SK-N-SH (cell line): ENCODE measurements around the gene WNK4. TPM values are rescaled to one million over a fixed set of nuclear protein-coding genes. Genes with fewer than 3 reads are reported as not detected.

Experiments
- CTCF ChIA-PET: fragments of 300-600, 350-600 bp; formaldehyde crosslinking; extraction: SDS; loops from one replicate; lab custom pipeline; 2021; lab: Yijun Ruan, JAX
- POLR2A ChIA-PET: fragments of 350-600 bp; sonication (Branson Sonifier 250); formaldehyde crosslinking; extraction: SDS; loops from one replicate; lab custom pipeline; 2020; ENCODE audit warnings: antibody characterized with exemption, inconsistent platforms; lab: Yijun Ruan, JAX
- DNase-seq: peaks from one replicate; pipeline ENCODE4 v3.0.0; 2012
- H2AFZ ChIP-seq: fragments of 200-600 bp; sonication (generic); 2 replicates; pipeline ENCODE4 v1.8.1; 2016; ENCODE audit warnings: antibody characterized with exemption, mild to moderate bottlenecking, low read depth
- H3F3A ChIP-seq: fragments of 200-600 bp; sonication (generic); replicated peaks from 2 replicates; pipeline ENCODE3; 2016; ENCODE audit warnings: antibody characterized with exemption, mild to moderate bottlenecking; ENCODE audit not compliant: insufficient read depth
- H3K27ac ChIP-seq, 2 experiments: fragments of 200-500 bp in 1 of 2; fragments of 200-600 bp in 1 of 2; sonication (Bioruptor generic) in 1 of 2; sonication (generic), shearing (Covaris generic) in 1 of 2; 2 replicates each; pipeline versions ENCODE4 v1.5.1 to v1.6.1; 2014 to 2016; ENCODE audit warnings: low read depth in 2 of 2, inconsistent platforms in 1 of 2, low read length in 1 of 2, mild to moderate bottlenecking in 1 of 2, mixed read lengths in 1 of 2
- H3K27me3 ChIP-seq: fragments of 200-600 bp; sonication (generic), shearing (Covaris generic); 2 replicates; pipeline ENCODE4 v1.6.1; 2016; ENCODE audit warnings: mixed run types; ENCODE audit not compliant: insufficient read depth
- H3K36me3 ChIP-seq, 2 experiments: fragments of 200-500 bp in 1 of 2; fragments of 200-600 bp in 1 of 2; sonication (Bioruptor generic) in 1 of 2; sonication (generic) in 1 of 2; replicated peaks in 1 of 2; 2 replicates each; pipeline versions ENCODE3 to v1.5.1; 2014 to 2016; ENCODE audit warnings: low read length in 1 of 2, mild to moderate bottlenecking in 1 of 2; ENCODE audit not compliant: insufficient read depth in 2 of 2, control insufficient read depth in 1 of 2
- H3K4me1 ChIP-seq, 2 experiments: fragments of 200-500 bp in 1 of 2; fragments of 200-600 bp in 1 of 2; sonication (Bioruptor generic) in 1 of 2; sonication (generic), shearing (Covaris generic) in 1 of 2; 2 replicates each; pipeline versions ENCODE4 v1.5.1 to v1.6.1; 2014 to 2016; ENCODE audit warnings: low read depth in 1 of 2, low read length in 1 of 2, mixed run types in 1 of 2; ENCODE audit not compliant: insufficient read depth in 2 of 2, control insufficient read depth in 1 of 2
- H3K4me2 ChIP-seq: fragments of 200-600 bp; sonication (generic), shearing (Covaris generic); 2 replicates; pipeline ENCODE4 v1.6.1; 2017; ENCODE audit warnings: mixed run types
- H3K4me3 ChIP-seq, 2 experiments: fragments of 200-500 bp in 1 of 2; fragments of 200-600 bp in 1 of 2; sonication (Bioruptor generic) in 1 of 2; sonication (generic), shearing (Covaris generic) in 1 of 2; 2 replicates each; pipeline versions ENCODE4 v1.5.1 to v1.8.1; 2014 to 2016; ENCODE audit warnings: low read depth in 2 of 2, inconsistent platforms in 1 of 2, low read length in 1 of 2, mild to moderate bottlenecking in 1 of 2, mixed read lengths in 1 of 2, moderate library complexity in 1 of 2
- H3K79me2 ChIP-seq: fragments of 200-600 bp; sonication (generic); 2 replicates; pipeline ENCODE4 v1.8.1; 2017; ENCODE audit warnings: mild to moderate bottlenecking; ENCODE audit not compliant: insufficient read depth
- H3K9ac ChIP-seq: fragments of 200-600 bp; sonication (generic); 2 replicates; pipeline ENCODE4 v1.6.1; 2017; ENCODE audit warnings: mixed run types
- H3K9me2 ChIP-seq: fragments of 200-600 bp; sonication (generic); 2 replicates; pipeline ENCODE4 v1.6.1; 2017; ENCODE audit warnings: mixed run types
- H3K9me3 ChIP-seq: fragments of 200-600 bp; sonication (generic); 2 replicates; pipeline ENCODE4 v1.6.1; 2017; ENCODE audit warnings: mixed run types, mild to moderate bottlenecking, moderate library complexity
- H4K20me1 ChIP-seq: fragments of 200-600 bp; sonication (generic); 2 replicates; pipeline ENCODE4 v1.6.1; 2017; ENCODE audit warnings: mild to moderate bottlenecking, mixed run types; ENCODE audit not compliant: insufficient read depth
- CHD2 ChIP-seq: fragments of 150-350 bp; IDR thresholded peaks from 2 replicates; pipeline ENCODE4 v1.6.1; 2018; ENCODE audit warnings: low read length; ENCODE audit not compliant: partially characterized antibody
- ELF1 ChIP-seq: IDR thresholded peaks from 2 replicates; pipeline ENCODE4 v1.4.0; 2012
- EP300 ChIP-seq, 2 experiments: IDR thresholded peaks; 2 replicates each; pipeline versions ENCODE4 v1.4.0 to v1.6.1; 2012; ENCODE audit warnings: borderline replicate concordance in 1 of 2, low read depth in 1 of 2, low read length in 1 of 2
- EZH2phosphoT487 ChIP-seq: fragments of 200-600 bp; sonication (generic); IDR thresholded peaks from 2 replicates; pipeline ENCODE4 v1.6.1; 2017; ENCODE audit warnings: low read depth, mixed run types, mild to moderate bottlenecking, antibody characterized with exemption, moderate library complexity, borderline replicate concordance
- FOSL2 ChIP-seq: IDR thresholded peaks from 2 replicates; pipeline ENCODE4 v1.4.0; 2012; ENCODE audit warnings: low read depth, mild to moderate bottlenecking, moderate library complexity, borderline replicate concordance
- FOXJ3 ChIP-seq: sonication (generic); formaldehyde crosslinking; IDR thresholded peaks from 2 replicates; pipeline ENCODE4 v1.5.1; 2020; ENCODE audit warnings: mild to moderate bottlenecking, missing genetic modification reagents
- FOXM1 ChIP-seq: IDR thresholded peaks from 2 replicates; pipeline ENCODE4 v1.4.0; 2012; ENCODE audit warnings: low read depth, mild to moderate bottlenecking
- GABPA ChIP-seq: IDR thresholded peaks from 2 replicates; pipeline ENCODE4 v1.4.0; 2012; ENCODE audit warnings: low read depth, mild to moderate bottlenecking
- GATA2 ChIP-seq: sonication (generic); formaldehyde crosslinking; IDR thresholded peaks from 2 replicates; pipeline ENCODE4 v1.5.0; 2020; ENCODE audit warnings: mild to moderate bottlenecking, missing genetic modification reagents
- IRF3 ChIP-seq: fragments of 150-350 bp; IDR thresholded peaks from 2 replicates; pipeline ENCODE4 v1.6.1; 2016; ENCODE audit warnings: mild to moderate bottlenecking, low read depth, low read length
- MEF2A ChIP-seq: IDR thresholded peaks from 2 replicates; pipeline ENCODE4 v1.4.0; 2012; ENCODE audit warnings: low read depth, borderline replicate concordance
- MXI1 ChIP-seq: IDR thresholded peaks from 2 replicates; pipeline ENCODE4 v1.6.1; 2012; ENCODE audit warnings: mild to moderate bottlenecking, low read depth, low read length, improper control_type of control experiment
- PBX3 ChIP-seq: IDR thresholded peaks from 2 replicates; pipeline ENCODE4; 2012
- POLR2AphosphoS5 ChIP-seq: IDR thresholded peaks from 2 replicates; pipeline ENCODE4 v1.6.1; 2012; ENCODE audit warnings: low read depth, low read length
- RAD21 ChIP-seq: IDR thresholded peaks from 2 replicates; pipeline ENCODE4 v1.6.1; 2012; ENCODE audit warnings: mild to moderate bottlenecking, low read length
- SIN3A ChIP-seq: IDR thresholded peaks from 2 replicates; pipeline ENCODE4 v1.6.1; 2012; ENCODE audit warnings: low read depth, mild to moderate bottlenecking, low read length, moderate library complexity, borderline replicate concordance
- SMC3 ChIP-seq: IDR thresholded peaks from 2 replicates; pipeline ENCODE4 v1.6.1; 2012; ENCODE audit warnings: low read depth, low read length, improper control_type of control experiment
- TAF1 ChIP-seq: IDR thresholded peaks from 2 replicates; pipeline ENCODE4 v1.6.1; 2012; ENCODE audit warnings: low read depth, mild to moderate bottlenecking, low read length, moderate library complexity, borderline replicate concordance
- WGBS: methylation state at CpG from one replicate; pipeline ENCODE4 v1.1.6; 2017; ENCODE audit warnings: low lambda C conversion rate; 5-methylcytosine and 5-hydroxymethylcytosine counted together
- polyA plus RNA-seq, 3 experiments: library from polyadenylated mRNA; depleted of rRNA; stranded (reverse); fragments of >200 nt; gene quantifications; 2 replicates each; pipeline ENCODE4 v1.2.3, GENCODE V29; 2012
- TF ChIP-seq, protein P1 (sequence below): fragments of 150-350 bp; IDR thresholded peaks from 2 replicates; pipeline ENCODE4 v1.6.1; 2017; ENCODE audit warnings: antibody characterized with exemption, low read length, low read depth, borderline replicate concordance
- TF ChIP-seq, protein P2 (sequence below): IDR thresholded peaks from 2 replicates; pipeline ENCODE4 v1.4.0; 2012; ENCODE audit warnings: low read depth, borderline replicate concordance

Gene WNK4
- polyA plus RNA-seq, 1 of the 3 experiments (the other 2 are of a cell fraction): 12.5 TPM

DNA sequence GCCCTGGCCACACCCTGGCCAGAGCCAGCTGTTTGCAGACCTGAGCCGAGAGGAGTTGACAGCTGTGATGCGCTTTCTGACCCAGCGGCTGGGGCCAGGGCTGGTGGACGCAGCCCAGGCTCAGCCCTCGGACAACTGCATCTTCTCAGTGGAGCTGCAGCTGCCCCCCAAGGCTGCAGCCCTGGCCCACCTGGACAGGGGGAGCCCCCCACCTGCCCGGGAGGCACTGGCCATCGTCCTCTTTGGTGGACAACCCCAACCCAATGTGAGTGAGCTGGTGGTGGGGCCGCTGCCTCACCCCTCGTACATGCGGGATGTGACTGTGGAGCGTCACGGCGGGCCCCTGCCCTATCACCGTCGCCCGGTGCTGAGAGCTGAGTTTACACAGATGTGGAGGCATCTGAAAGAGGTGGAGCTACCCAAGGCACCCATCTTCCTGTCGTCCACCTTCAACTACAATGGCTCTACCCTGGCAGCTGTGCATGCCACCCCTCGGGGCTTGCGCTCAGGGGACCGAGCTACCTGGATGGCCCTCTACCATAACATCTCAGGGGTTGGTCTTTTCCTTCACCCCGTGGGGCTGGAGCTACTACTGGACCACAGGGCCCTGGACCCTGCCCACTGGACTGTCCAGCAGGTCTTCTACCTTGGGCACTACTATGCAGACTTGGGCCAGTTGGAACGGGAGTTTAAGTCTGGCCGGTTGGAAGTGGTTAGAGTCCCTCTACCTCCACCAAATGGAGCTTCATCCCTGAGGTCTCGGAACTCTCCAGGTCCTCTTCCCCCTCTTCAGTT, 64.5 kb downstream of the WNK4 start:
- no peak overlapping the region for H3K4me2 ChIP-seq
- ChIA-PET POLR2A (interaction anchor here (1.8 kb wide), 1 partner anchor 153 kb away, joined by 6 read pairs; the partner anchor contains the start of gene RPL27), CTCF (interaction anchor here (1.0 to 4.7 kb wide), 10 partner anchors 8 to 153 kb away, joined by 3 to 34 read pairs (median 8); partner anchors contain the start of genes BECN1 and RPL27)
- H3K9ac ChIP-seq: no peak overlapping the region
- peaks cover 19% of the 10 kb centered on the region for H3F3A ChIP-seq
- 91% methylated on average over 16 of the region's 24 CpGs for WGBS
- H2AFZ ChIP-seq: no peak overlapping the region
- H3K27me3 ChIP-seq: no peaks in the 10 kb centered on the region
- no peak overlapping the region for H3K4me3 ChIP-seq
- no peak for DNase-seq
- H3K4me1 ChIP-seq: peaks cover 0 to 3% of the 10 kb centered on the region in 2 experiments; a peak in 1 of 4 replicates
- H3K9me3 ChIP-seq: no peaks in the 10 kb centered on the region
- H4K20me1 ChIP-seq: 0 out of 2 replicates have a peak, but pooled peaks cover 10% of the 10 kb centered on the region
- TF ChIP-seq MEF2A: no peak
- TF ChIP-seq GATA2: no peak
- no peak for TF ChIP-seq CHD2
- peaks cover 24 to 51% of the 10 kb centered on the region in 2 experiments for H3K36me3 ChIP-seq
- H3K27ac ChIP-seq: no peak overlapping the region
- H3K9me2 ChIP-seq: no peaks in the 10 kb centered on the region
- no peaks in the 10 kb centered on the region for H3K79me2 ChIP-seq

- H4K20me1 ChIP-seq: 0 out of 2 replicates have a peak, but pooled peaks cover 10% of the 10 kb centered on the region
- peaks cover 17% of the 10 kb centered on the region for H3F3A ChIP-seq
- WGBS: 98% methylated on average over 12 of the region's 12 CpGs
- H3K9me2 ChIP-seq: no peaks in the 10 kb centered on the region
- H3K36me3 ChIP-seq: peaks cover 21 to 49% of the 10 kb centered on the region in 2 experiments
- ChIA-PET POLR2A (interaction anchor here (1.8 kb wide), 1 partner anchor 153 kb away, joined by 6 read pairs; the partner anchor contains the start of gene RPL27), CTCF (interaction anchor here (1.2 to 4.7 kb wide), 6 partner anchors 11 to 152 kb away, joined by 3 to 34 read pairs (median 20); partner anchors contain the start of genes BECN1 and RPL27)
- H3K4me1 ChIP-seq: peaks cover 0 to 4% of the 10 kb centered on the region in 2 experiments; a peak in 1 of 4 replicates
- no peaks in the 10 kb centered on the region for H3K9me3 ChIP-seq
- no peak overlapping the region for H3K9ac ChIP-seq
- no peak for TF ChIP-seq ELF1
- no peak for TF ChIP-seq FOXM1
- TF ChIP-seq, protein P1, sequence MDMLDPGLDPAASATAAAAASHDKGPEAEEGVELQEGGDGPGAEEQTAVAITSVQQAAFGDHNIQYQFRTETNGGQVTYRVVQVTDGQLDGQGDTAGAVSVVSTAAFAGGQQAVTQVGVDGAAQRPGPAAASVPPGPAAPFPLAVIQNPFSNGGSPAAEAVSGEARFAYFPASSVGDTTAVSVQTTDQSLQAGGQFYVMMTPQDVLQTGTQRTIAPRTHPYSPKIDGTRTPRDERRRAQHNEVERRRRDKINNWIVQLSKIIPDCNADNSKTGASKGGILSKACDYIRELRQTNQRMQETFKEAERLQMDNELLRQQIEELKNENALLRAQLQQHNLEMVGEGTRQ: no peak
- no peak for TF ChIP-seq SMC3
- TF ChIP-seq IRF3: no peak
- TF ChIP-seq EZH2phosphoT487: no peak
- no peak for TF ChIP-seq EP300 (IDR thresholded peaks at IDR 0.05; ENCODE audit: borderline replicate concordance in 1 of 2, low read depth in 1 of 2, low read length in 1 of 2)
- TF ChIP-seq FOSL2: no peak
- TF ChIP-seq, protein P2, sequence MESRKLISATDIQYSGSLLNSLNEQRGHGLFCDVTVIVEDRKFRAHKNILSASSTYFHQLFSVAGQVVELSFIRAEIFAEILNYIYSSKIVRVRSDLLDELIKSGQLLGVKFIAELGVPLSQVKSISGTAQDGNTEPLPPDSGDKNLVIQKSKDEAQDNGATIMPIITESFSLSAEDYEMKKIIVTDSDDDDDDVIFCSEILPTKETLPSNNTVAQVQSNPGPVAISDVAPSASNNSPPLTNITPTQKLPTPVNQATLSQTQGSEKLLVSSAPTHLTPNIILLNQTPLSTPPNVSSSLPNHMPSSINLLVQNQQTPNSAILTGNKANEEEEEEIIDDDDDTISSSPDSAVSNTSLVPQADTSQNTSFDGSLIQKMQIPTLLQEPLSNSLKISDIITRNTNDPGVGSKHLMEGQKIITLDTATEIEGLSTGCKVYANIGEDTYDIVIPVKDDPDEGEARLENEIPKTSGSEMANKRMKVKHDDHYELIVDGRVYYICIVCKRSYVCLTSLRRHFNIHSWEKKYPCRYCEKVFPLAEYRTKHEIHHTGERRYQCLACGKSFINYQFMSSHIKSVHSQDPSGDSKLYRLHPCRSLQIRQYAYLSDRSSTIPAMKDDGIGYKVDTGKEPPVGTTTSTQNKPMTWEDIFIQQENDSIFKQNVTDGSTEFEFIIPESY: no peak
- no peak for TF ChIP-seq MXI1
- no peak for TF ChIP-seq TAF1
- no peak for TF ChIP-seq FOXJ3
- no peak for TF ChIP-seq CHD2
- TF ChIP-seq POLR2AphosphoS5: no peak; the same call in 1 of the 2 replicates
- TF ChIP-seq PBX3: no peak
- no peak for TF ChIP-seq SIN3A
- no peak for TF ChIP-seq RAD21
- no peak for TF ChIP-seq GABPA
- DNase-seq: no peak
- no peaks in the 10 kb centered on the region for H3K27me3 ChIP-seq
- no peak overlapping the region for H3K4me2 ChIP-seq
- H2AFZ ChIP-seq: no peak overlapping the region
- no peak overlapping the region for H3K4me3 ChIP-seq
- H3K79me2 ChIP-seq: no peaks in the 10 kb centered on the region
- no peak overlapping the region for H3K27ac ChIP-seq
These were observed 65.1 kb downstream of the WNK4 start for GRCh38 chr17:42845556-42845917.
